ENCODE results near the gene DOCK8. TPM values are rescaled to one million over a fixed set of nuclear protein-coding genes. Genes with fewer than 3 reads are reported as not detected.

Gene DOCK8
- total RNA-seq, 2 donors from 2014 or later = 24.6 to 35.5 TPM

DNA sequence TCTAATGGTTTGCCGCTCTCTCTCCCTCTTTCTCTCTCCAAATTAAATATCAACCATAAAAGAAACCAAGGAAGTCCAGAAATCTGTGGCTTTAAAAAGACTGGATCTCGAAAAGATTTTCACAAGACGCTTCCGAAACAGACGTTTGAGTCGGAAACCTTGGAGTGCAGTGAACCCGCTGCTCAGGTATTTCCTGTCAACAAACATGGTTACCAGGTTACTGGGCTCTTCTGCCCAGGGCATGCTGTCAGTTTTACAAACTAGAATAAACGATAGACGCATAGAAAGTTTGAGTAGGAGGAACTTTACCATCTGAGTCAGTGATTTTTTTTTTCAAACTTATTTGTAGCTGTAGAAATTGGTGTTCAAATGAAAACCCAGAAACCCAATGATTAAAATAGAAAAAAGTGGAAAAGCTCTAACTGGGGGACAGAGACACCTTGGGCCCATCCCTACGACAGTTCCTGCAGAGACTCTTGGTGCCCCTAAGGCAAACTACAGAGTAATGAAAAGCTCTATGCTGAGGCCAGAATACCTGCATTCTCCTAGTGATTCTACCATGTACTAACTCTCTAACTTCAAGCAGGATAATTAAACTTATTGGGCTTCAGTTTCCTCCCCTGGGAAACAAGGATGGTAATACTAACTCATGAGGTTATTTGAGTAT, 90.0 kb downstream of the DOCK8 start:
- peak; percentile 38 for TF ChIP-seq POLR2AphosphoS5 (IDR thresholded peaks at IDR 0.05)
- TF ChIP-seq POLR2A (IDR thresholded peaks at IDR 0.05) = no peak
- peak; percentile 36 for DNase-seq (ENCODE audit: low spot score)
- Histone ChIP-seq H3K27me3 (replicated peaks; ENCODE audit: insufficient read depth) (no peaks in the 10 kb centered on the region), H3K4me3 (no peak overlapping the region), H3K9me3 (no peaks in the 10 kb centered on the region), H3K27ac (peak overlapping the region; percentile 24 to 59), H3K36me3 (no peaks in the 10 kb centered on the region), H3K4me1 (replicated peaks) (no peaks in the 10 kb centered on the region)
- 42% methylated on average over 10 of the region's 10 CpGs for WGBS
- intact Hi-C loops (cut with DNase I) = no loop called here

- Histone ChIP-seq H3K4me1 (replicated peaks) (no peaks in the 10 kb centered on the region), H3K4me3 (no peak overlapping the region), H3K27me3 (replicated peaks; ENCODE audit: insufficient read depth) (no peaks in the 10 kb centered on the region), H3K27ac (no peak overlapping the region), H3K9me3 (no peaks in the 10 kb centered on the region), H3K36me3 (no peaks in the 10 kb centered on the region)
- TF ChIP-seq CTCF (IDR thresholded peaks at IDR 0.05) (no peak), POLR2AphosphoS5 (IDR thresholded peaks at IDR 0.05) (no peak), POLR2A (IDR thresholded peaks at IDR 0.05) (no peak)
- intact Hi-C loops (cut with DNase I) = no loop called here
- 90% methylated on average over 7 of the region's 7 CpGs for WGBS
- no peak for DNase-seq (ENCODE audit: low spot score)
These were observed 92.2 kb downstream of the DOCK8 start for GRCh38 chr9:306907-307306.

- H3K27me3 ChIP-seq (replicated peaks; ENCODE audit: insufficient read depth) = no peaks in the 10 kb centered on the region
- no peak overlapping the region for H3K27ac ChIP-seq
- DNase-seq (ENCODE audit: low spot score) = no peak
- WGBS = 84% methylated on average over 14 of the region's 14 CpGs
- no peak for TF ChIP-seq CTCF (IDR thresholded peaks at IDR 0.05)
- no peak for TF ChIP-seq POLR2AphosphoS5 (IDR thresholded peaks at IDR 0.05)
- no peak for TF ChIP-seq POLR2A (IDR thresholded peaks at IDR 0.05)
- no peaks in the 10 kb centered on the region for H3K9me3 ChIP-seq
- H3K4me1 ChIP-seq (replicated peaks) = no peaks in the 10 kb centered on the region
- H3K36me3 ChIP-seq = no peaks in the 10 kb centered on the region
- no peak overlapping the region for H3K4me3 ChIP-seq
- intact Hi-C loops (cut with DNase I) = no loop called here
These were observed 97.2 kb downstream of the DOCK8 start for GRCh38 chr9:311841-312240.

DNA sequence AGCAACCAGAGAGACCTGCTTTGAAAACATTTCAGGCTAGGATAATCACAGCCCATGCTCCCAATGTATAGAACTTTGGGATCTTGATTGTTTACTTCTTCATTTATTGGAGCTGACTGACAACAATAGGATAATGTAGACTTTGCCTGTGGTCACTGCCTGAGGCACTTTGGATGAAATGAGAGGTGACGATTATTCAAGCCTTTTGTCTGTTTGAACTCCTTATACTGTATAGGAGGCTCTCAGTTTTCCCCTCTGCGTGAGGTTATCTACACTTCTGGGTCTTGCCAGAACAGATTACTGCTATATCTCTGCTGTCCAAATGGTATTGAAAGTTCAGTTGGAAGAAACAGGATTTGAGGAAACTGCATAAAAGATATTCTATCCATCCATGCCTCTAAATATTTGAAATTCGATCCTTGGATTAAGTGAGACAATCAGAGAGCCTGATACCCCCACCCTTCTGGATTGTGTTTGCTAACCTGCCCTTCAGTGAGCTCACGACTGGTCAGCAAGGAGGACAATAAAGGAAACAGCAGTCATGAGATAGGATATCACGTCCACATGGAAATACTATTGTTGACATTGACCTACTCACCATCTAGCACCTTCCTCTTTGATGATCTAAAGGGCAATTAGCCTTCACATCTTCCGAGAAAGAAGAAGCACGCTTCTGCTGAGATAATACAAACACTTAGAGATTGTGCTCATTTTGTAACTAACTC, 98.1 kb downstream of the DOCK8 start:
- H3K4me1 ChIP-seq (replicated peaks) = no peaks in the 10 kb centered on the region
- DNase-seq (ENCODE audit: low spot score) = no peak
- 58% methylated on average over 7 of the region's 7 CpGs for WGBS
- TF ChIP-seq POLR2A (IDR thresholded peaks at IDR 0.05) (no peak), CTCF (IDR thresholded peaks at IDR 0.05) (no peak), POLR2AphosphoS5 (IDR thresholded peaks at IDR 0.05) (no peak)
- H3K27ac ChIP-seq = no peak overlapping the region
- intact Hi-C loops (cut with DNase I) = no loop called here
- no peaks in the 10 kb centered on the region for H3K27me3 ChIP-seq (replicated peaks; ENCODE audit: insufficient read depth)
- no peaks in the 10 kb centered on the region for H3K9me3 ChIP-seq
- H3K36me3 ChIP-seq = no peaks in the 10 kb centered on the region
- no peak overlapping the region for H3K4me3 ChIP-seq

DNA sequence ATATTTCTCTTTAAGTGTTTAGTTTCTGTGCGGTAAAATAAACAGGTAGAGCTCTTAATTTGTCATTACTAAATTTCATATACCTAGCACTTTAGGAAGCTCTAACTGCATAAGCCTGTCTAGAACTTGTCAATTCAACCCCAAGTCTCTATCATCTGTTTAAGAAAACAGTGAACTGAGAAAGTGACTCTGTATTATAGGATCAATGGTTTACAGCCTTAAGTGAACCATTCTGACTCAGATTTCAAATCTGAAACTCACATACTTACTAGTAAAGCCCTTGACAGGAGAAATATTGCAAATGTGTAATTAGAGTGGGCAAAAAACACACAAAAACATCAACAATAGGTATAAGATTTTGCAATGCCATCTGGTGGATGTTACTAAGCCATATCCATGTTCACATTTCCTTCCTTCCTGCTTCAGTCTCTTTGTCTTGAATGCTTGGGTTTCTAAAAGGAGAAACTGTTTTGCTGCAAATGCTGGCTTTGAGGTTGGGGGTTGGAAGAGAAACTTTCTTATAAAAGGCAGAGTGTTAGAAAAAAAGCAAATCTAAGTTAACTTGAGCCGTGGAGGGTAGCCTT, 101.8 kb downstream of the DOCK8 start:
- WGBS = 75% methylated on average over 2 of the region's 2 CpGs
- intact Hi-C loops (cut with DNase I) = no loop called here
- Histone ChIP-seq H3K27ac (no peak overlapping the region), H3K36me3 (no peaks in the 10 kb centered on the region), H3K4me1 (replicated peaks) (no peaks in the 10 kb centered on the region), H3K27me3 (replicated peaks; ENCODE audit: insufficient read depth) (no peaks in the 10 kb centered on the region), H3K9me3 (no peaks in the 10 kb centered on the region), H3K4me3 (no peak overlapping the region)
- no peak for DNase-seq (ENCODE audit: low spot score)
- TF ChIP-seq POLR2AphosphoS5 (IDR thresholded peaks at IDR 0.05) (no peak), CTCF (IDR thresholded peaks at IDR 0.05) (peak in 1 of 4 experiments; percentile 14), POLR2A (IDR thresholded peaks at IDR 0.05) (no peak)
